ENCODE results near the gene CPNE4. TPM values are rescaled to one million over a fixed set of nuclear protein-coding genes. Genes with fewer than 3 reads are reported as not detected.

The CPNE4 gene
- total and polyA plus RNA-seq, 8 donors = 0.14 to 1.7 (median 0.66) TPM

DNA sequence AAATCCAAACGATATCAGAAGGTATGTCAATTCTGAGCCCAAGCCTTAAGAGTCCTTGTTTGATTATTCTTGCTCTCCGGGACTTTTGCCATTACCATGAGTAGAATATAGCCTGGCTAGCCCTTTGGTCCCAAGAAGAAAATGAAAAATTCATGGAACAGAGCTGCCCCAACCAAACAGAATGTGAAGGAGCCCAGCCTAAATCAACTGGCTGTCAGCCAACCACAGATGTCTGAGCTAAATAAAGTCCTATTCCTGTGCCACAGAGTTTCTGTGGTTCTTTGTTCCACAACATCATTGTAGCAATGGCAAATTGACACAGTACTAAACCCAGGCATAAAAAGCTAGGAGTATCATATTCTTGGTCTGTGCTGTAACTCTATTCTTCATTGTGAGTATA is 185.2 kb downstream of the CPNE4 start:
- FAIRE-seq (no peak), ATAC-seq (no peak), DNase-seq (no peak)
- no peak overlapping the region for H3K27ac ChIP-seq
- no peak overlapping the region for H3K4me3 ChIP-seq
- intact Hi-C loops (cut with DNase I) = no loop called here
- 77 to 83% methylated on average over 2 of the region's 2 CpGs for WGBS, 2 donors
- no peaks in the 10 kb centered on the region for H3K36me3 ChIP-seq
- TF ChIP-seq, protein P1, sequence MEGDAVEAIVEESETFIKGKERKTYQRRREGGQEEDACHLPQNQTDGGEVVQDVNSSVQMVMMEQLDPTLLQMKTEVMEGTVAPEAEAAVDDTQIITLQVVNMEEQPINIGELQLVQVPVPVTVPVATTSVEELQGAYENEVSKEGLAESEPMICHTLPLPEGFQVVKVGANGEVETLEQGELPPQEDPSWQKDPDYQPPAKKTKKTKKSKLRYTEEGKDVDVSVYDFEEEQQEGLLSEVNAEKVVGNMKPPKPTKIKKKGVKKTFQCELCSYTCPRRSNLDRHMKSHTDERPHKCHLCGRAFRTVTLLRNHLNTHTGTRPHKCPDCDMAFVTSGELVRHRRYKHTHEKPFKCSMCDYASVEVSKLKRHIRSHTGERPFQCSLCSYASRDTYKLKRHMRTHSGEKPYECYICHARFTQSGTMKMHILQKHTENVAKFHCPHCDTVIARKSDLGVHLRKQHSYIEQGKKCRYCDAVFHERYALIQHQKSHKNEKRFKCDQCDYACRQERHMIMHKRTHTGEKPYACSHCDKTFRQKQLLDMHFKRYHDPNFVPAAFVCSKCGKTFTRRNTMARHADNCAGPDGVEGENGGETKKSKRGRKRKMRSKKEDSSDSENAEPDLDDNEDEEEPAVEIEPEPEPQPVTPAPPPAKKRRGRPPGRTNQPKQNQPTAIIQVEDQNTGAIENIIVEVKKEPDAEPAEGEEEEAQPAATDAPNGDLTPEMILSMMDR (IDR thresholded peaks at IDR 0.05) = no peak
- no peaks in the 10 kb centered on the region for H3K9me3 ChIP-seq
- no peaks in the 10 kb centered on the region for H3K4me1 ChIP-seq
- no peaks in the 10 kb centered on the region for H3K27me3 ChIP-seq

DNA sequence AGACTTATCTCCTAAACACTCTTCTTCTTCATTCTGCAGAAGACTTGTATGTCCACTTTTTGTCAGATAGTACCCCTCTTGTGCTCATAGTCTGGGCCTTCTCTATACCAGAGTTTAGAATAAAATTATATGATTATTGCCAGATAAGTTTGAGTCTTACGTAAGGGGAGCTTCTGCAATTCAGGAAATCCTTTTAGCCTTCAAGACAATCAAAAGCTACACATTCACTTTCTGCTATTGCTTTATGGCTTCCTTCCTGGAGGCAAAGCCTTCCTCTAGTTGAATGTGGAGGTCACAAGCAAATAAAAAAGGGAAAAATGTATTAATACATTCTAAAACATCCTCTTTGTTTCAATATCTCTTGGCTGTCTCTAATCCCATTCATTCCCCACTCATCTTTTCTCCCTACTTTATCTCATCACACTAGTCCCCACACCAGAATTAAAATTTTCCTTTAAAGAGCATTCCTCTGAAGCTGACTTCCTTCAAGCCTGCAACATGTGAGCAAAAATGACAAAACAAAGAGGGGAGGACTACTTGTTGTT is 186.8 kb downstream of the CPNE4 start:
- no peaks in the 10 kb centered on the region for H3K36me3 ChIP-seq

DNA sequence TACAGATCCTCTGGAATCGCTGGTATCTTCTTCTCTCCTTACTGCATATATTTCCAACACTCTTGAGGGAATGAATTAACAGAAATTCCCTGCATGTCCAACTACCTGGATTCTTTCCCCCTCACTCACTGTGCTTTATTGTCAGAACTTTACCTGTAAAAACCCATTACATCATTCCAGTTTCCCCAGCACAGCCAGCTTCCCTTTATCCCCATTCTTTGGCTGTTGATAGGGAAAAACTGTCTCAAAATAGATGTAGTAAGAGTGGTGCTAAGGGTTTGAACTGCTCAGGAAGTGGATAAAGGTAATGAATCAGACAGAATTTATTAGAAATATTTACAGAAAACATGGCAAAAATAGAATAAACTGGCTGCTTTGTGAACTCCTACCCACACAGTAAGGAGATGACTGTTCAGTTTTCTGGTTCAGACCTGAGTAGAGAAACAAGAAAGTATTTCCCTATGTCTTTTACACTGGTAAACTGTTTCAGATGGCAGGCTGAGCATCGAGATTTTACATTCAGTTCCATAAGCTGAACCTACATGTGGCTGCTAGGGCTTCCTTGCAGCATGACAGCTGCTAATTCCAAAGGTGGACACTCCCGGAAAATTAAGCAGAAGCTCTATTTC is 188.4 kb downstream of the CPNE4 start:
- H3K27me3 ChIP-seq = no peaks in the 10 kb centered on the region
- FAIRE-seq = no peak
- no peaks in the 10 kb centered on the region for H3K9me3 ChIP-seq
- no peak overlapping the region for H3K4me3 ChIP-seq
- H3K27ac ChIP-seq = no peak overlapping the region
- TF ChIP-seq, protein P1 (IDR thresholded peaks at IDR 0.05) = no peak
- no peaks in the 10 kb centered on the region for H3K36me3 ChIP-seq
- WGBS, 2 donors = 39 to 71% methylated on average over 3 of the region's 3 CpGs
- H3K4me1 ChIP-seq = no peaks in the 10 kb centered on the region
- no peak for ATAC-seq
- intact Hi-C loops (cut with DNase I) = no loop called here
- no peak for DNase-seq

More for the DNA sequence above, 186.8 kb downstream of the CPNE4 start:
- TF ChIP-seq, protein P1 (IDR thresholded peaks at IDR 0.05) = no peak
- no peaks in the 10 kb centered on the region for H3K4me1 ChIP-seq
- no peaks in the 10 kb centered on the region for H3K27me3 ChIP-seq
- no peak overlapping the region for H3K4me3 ChIP-seq
- H3K9me3 ChIP-seq = no peaks in the 10 kb centered on the region
- DNase-seq = no peak
- intact Hi-C loops (cut with DNase I) = no loop called here
- H3K27ac ChIP-seq = no peak overlapping the region
- no peak for ATAC-seq
- FAIRE-seq = no peak
- 77 to 84% methylated on average over 1 of the region's 1 CpG for WGBS, 2 donors

DNA sequence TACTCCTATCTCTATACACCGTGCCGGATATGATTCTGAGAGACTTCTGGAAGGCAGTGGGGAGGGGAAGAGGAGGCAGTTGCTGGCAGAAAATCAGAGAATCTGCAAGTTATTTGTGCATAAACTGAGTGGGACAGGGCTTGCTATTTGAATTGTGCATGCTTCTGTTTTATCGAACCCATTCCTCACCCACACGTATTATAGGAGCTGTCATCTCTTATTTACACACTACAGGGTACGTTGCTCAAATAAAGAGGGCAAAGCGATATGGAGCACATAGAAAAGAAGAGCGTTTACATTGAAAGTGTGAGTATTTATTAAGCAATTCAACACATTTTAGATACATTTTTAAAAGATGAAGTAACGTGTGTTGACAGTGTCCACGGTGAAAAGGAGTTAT is 191.6 kb downstream of the CPNE4 start:
- TF ChIP-seq, protein P1 (IDR thresholded peaks at IDR 0.05) = no peak
- FAIRE-seq = no peak

DNA sequence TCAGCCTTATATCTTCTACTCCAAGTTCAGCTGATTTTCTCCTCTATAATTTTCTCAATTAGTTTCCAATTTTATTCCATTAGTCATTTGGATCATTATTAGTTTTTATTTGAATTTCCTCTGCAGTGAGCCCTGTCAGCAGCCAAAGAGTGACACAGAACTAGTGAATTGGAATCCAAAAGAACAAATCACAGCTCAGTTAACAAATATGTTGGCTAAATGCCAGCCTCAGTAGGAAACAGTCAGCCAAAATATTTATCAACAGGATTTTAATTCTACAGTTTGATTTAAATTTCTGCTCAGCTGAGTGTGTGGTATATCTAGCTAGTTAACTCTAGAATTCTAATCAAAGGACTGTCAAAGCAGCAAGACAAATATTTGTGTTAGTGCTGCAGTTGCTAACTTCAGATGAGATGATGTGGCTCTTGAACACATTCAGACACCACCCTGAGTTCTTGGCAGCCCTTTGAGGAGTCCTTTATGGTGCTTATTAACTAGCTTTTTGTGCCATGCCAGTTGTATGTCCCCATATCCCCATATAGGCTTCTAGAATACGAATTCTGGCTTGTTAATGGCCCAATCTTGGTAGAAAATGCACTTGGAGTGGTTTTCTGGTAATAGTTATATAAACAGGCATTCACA is 194.5 kb downstream of the CPNE4 start:
- ATAC-seq (no peak), DNase-seq (no peak)
- TF ChIP-seq, protein P1 (IDR thresholded peaks at IDR 0.05) = no peak

More for the DNA sequence above, 191.6 kb downstream of the CPNE4 start:
- Histone ChIP-seq H3K27me3 (no peaks in the 10 kb centered on the region), H3K4me3 (no peak overlapping the region), H3K9me3 (no peaks in the 10 kb centered on the region), H3K27ac (no peak overlapping the region), H3K36me3 (no peaks in the 10 kb centered on the region), H3K4me1 (no peaks in the 10 kb centered on the region)
- DNase-seq = no peak
- 33 to 37% methylated on average over 9 of the region's 9 CpGs for WGBS, 2 donors
- no peak for ATAC-seq
- intact Hi-C loops (cut with DNase I) = no loop called here

More for the DNA sequence above, 194.5 kb downstream of the CPNE4 start:
- H3K27ac ChIP-seq = no peak overlapping the region
- no peaks in the 10 kb centered on the region for H3K9me3 ChIP-seq
- intact Hi-C loops (cut with DNase I) = no loop called here
- H3K4me3 ChIP-seq = no peak overlapping the region
- 30 to 49% methylated on average over 1 of the region's 1 CpG for WGBS, 2 donors
- FAIRE-seq = no peak
- H3K4me1 ChIP-seq = no peaks in the 10 kb centered on the region
- H3K27me3 ChIP-seq = no peaks in the 10 kb centered on the region
- no peaks in the 10 kb centered on the region for H3K36me3 ChIP-seq
